SK-MEL-5 (cell line): ENCODE data around the gene SUMO3. TPM values are rescaled to one million over a fixed set of nuclear protein-coding genes. Genes with fewer than 3 reads are reported as not detected.
A peak's percentile ranks its signal among the peaks of the same experiment; 100 is the strongest.

Experiments used
- DNase-seq: peaks from one replicate; pipeline ENCODE4 v3.0.0-alpha.2; 2016; ENCODE audit warnings: low read depth, low spot score
- in situ Hi-C: cut with HindIII; loops from 2 replicates; pipeline ENCODE4 v1.10.0; 2016; ENCODE audit warnings: low sequenced_read_pairs, high pct_unique_total_duplicates, low pct_unique_long_range_greater_than_20kb
- total RNA-seq: library from RNA; depleted of rRNA; stranded (reverse); fragments of >200 nt; shearing (Covaris generic); gene quantifications from 2 replicates; pipeline ENCODE4 v1.2.3, GENCODE V29; 2014; rRNA removed

The SUMO3 gene
- total RNA-seq, 1 experiment from 2014 or later, result 34.2 TPM

DNA sequence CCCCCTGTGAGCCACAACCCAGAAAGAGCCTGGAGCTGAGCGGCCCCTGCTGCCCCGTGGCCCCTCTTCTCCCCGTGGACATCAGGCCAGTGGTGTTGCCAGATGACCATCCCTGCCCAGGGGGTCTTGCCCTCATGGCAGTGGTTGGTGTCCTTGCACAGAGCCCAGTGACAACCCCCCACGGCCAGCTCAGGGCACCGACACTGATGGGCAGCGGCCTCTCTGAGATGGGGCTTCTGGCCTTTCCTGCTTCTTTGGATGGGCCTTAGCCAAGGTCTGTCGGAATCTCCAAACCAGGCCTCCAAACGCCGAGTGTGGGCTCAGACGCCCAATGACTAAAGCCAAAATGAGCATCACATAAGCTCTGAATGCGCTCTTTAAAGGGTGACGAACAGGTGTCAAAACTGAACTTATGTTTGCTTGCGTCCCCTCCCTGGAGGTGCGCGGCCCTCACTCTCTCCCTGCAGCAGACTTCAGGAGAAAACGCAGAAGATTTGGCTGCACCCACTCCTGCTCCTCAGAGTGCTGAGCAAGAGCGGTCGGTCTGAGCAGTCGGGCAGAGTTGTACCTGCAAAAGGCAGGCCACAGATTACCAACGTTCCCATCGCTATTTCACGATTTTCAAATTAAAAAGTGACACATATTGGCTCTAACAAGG is 58.1 kb downstream of the SUMO3 start:
- in situ Hi-C loops, result no loop called here
- no peak for DNase-seq

DNA sequence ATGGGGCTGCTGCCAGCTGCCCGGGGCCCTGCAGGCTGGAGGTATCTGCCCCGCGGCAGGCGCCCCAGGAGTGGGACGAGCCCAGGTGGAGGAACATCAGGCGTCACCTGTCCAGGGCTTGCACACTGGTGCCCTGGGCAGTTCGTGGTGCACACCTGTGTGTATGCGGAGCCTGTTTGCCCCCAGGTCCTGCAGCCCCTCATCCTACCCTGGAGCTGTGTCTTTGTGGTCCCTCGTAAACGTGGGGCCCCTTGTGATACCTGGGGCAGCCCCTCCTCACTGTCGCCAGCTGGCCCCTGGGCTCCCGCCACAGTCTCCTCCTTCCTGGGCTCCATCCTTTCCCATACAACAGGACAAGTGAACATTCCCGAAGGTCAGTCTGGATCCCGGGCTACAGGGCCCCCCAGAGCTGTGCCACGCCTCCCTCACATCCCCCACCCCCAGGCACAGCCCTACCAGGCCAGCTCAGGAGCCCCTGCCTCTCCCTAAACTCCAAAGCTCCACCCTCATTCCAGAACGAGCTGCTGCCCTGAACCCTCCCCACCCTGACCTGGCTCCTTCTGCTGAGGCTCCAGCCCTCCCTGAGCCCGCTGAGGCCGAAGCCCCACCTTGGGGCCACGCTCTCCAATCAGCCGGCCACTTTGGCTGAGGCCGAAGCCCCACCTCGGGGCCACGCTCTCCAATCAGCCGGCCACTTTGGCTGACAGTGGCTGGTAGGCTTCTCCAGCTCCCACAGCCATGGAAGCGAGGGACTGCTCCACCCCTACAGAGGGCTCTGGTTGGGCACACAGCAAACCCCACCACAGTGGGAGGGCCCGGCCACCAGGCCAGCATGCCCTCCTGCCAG is 58.9 kb downstream of the SUMO3 start:
- no peak for DNase-seq
- in situ Hi-C loops, result no loop called here

DNA sequence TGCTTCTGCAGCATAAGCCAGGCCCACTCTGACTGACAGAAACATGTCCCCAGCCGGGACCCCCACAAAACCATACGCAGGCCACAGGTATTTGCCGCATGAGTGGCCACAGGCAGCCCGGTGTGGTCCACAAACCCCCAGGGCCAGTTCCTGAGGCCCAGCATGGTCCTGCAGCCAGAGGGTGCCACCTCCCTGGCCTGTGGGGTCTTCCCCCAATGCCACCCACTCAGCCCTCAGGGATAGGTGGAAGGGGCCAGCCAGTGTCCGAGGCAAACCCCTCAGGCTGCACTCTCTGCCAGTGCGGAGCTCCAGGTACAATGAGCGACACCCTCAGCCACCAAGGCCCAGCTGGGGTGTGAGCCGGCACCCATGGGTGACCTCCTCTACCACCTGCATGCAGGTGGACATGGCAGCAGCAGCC is 59.7 kb downstream of the SUMO3 start:
- DNase-seq, result no peak
- in situ Hi-C loops, result no loop called here

DNA sequence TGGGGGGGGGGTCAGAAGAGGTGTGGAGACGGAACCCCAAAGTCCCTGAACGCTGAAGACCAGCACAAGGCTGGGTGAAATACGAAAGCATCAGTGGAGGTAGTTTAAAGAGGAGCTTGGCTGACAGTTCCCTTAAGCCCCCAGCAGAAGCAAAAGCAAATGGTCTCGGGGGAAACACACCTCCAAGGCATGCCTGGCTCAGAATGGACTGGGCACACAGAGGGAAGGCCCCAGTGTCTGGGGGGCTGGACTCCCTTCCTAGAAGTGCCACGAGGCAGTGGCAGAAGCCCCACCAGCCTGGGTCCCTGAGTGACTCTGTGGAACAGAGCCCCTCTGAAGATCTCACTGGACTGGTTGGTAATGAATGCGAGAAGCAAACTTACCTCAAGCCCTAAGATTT is 60.1 kb downstream of the SUMO3 start:
- in situ Hi-C loops, result no loop called here
- DNase-seq, result no peak

DNA sequence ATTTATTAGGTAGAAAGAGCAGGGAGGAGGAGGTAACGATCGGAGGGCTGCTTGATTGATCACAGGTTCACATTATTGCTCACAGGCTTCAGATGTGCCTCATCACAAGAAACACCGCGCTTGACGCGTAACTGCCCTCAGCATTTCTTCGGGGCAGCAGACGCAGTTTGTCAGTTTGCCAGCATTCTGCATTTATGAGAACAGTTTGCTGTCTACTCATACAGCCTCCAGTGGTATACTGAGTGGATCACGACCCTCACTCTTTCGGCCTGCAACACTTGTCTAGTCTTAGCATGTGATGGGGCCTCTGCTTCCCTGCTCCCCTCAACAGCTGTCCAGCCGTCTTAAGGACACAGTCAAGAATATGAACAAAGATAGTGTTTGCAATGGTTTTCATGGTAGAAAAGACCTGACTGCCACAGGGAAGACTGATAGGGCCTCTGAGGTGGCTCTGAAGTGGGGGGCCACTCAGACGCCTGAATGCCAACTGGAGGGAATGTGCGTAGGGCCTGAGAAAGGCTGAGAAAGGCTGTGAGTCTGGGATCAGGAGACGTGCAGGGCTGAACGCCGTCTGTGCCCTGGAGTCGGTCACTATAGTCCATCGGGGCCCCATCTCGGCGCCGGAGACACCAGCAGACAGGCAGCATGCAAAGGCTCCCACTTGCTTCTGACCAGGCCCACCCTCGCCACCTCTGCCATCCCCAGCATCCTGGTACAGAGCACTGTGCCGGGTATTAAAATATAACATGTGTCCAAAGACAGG is 61.3 kb downstream of the SUMO3 start:
- peak; percentile 29 for DNase-seq
- in situ Hi-C loops, result no loop called here

Other genes starting within 250 kb of the SUMO3 start
- not detected in 2 replicates for gene KRTAP10-4, start 244.3 kb downstream of the SUMO3 start, total RNA-seq
- gene KRTAP10-5, start 237.5 kb downstream of the SUMO3 start, total RNA-seq, result not detected in 2 replicates
- gene KRTAP10-6, start 225.6 kb downstream of the SUMO3 start, total RNA-seq, result not detected in 2 replicates
- gene KRTAP10-7, start 217.5 kb downstream of the SUMO3 start, total RNA-seq, result not detected in 2 replicates
- not detected in 2 replicates for gene KRTAP10-8, start 206.0 kb downstream of the SUMO3 start, total RNA-seq
- not detected in 2 replicates for gene KRTAP10-9, start 191.0 kb downstream of the SUMO3 start, total RNA-seq
- gene KRTAP10-10, start 180.7 kb downstream of the SUMO3 start, total RNA-seq, result not detected in 2 replicates
- not detected in 2 replicates for gene KRTAP10-11, start 171.6 kb downstream of the SUMO3 start, total RNA-seq
- gene KRTAP12-4, start 163.4 kb downstream of the SUMO3 start, total RNA-seq, result not detected in 2 replicates
- not detected in 2 replicates for gene KRTAP12-3, start 160.1 kb downstream of the SUMO3 start, total RNA-seq
- not detected in 2 replicates for gene KRTAP12-2, start 151.1 kb downstream of the SUMO3 start, total RNA-seq
- not detected in 2 replicates for gene KRTAP12-1, start 135.9 kb downstream of the SUMO3 start, total RNA-seq
- gene KRTAP10-12, start 120.9 kb downstream of the SUMO3 start, total RNA-seq, result not detected in 2 replicates
- not detected in 2 replicates for gene TSPEAR, start 106.5 kb downstream of the SUMO3 start, total RNA-seq
- gene UBE2G2, start 16.2 kb downstream of the SUMO3 start, total RNA-seq, result 53.3 and 53.9 TPM in 2 replicates
- 843 and 970 TPM in 2 replicates for gene PTTG1IP, start 55.6 kb upstream of the SUMO3 start, total RNA-seq
- 0.05 TPM in 1 of 2 replicates, not detected in the other for gene ITGB2, start 102.8 kb upstream of the SUMO3 start, total RNA-seq
- 27.9 and 34.9 TPM in 2 replicates for gene SLX9, start 122.0 kb upstream of the SUMO3 start, total RNA-seq